Gastroesophageal sphincter (tissue), 3 donors: Measurements from ENCODE around the gene COIL.

ENCODE experiments used
- CTCF ChIP-seq, 4 experiments: fragments of 200-600 bp in 2 of 4; fragments of 450-650 bp in 2 of 4; sonication (generic) in 1 of 4; IDR thresholded peaks; one replicate each; pipeline ENCODE4 v1.5.1; 2017 to 2019; ENCODE audit warnings: antibody characterized with exemption in 4 of 4, mild to moderate bottlenecking in 2 of 4, moderate library complexity in 2 of 4
- EP300 ChIP-seq: sonication (generic); formaldehyde crosslinking; IDR thresholded peaks from one replicate; pipeline ENCODE4 v1.6.1; 2017; ENCODE audit warnings: antibody characterized with exemption, mild to moderate bottlenecking
- POLR2A ChIP-seq, 2 donors: fragments of 450-650 bp; IDR thresholded peaks; one replicate each; pipeline ENCODE4 v1.6.1; 2017; ENCODE audit warnings: antibody characterized with exemption in 2 of 2, mild to moderate bottlenecking in 2 of 2, moderate library complexity in 1 of 2
- POLR2AphosphoS5 ChIP-seq: sonication (generic); formaldehyde crosslinking; IDR thresholded peaks from one replicate; pipeline ENCODE4 v1.6.1; 2017; ENCODE audit warnings: antibody characterized with exemption

DNA sequence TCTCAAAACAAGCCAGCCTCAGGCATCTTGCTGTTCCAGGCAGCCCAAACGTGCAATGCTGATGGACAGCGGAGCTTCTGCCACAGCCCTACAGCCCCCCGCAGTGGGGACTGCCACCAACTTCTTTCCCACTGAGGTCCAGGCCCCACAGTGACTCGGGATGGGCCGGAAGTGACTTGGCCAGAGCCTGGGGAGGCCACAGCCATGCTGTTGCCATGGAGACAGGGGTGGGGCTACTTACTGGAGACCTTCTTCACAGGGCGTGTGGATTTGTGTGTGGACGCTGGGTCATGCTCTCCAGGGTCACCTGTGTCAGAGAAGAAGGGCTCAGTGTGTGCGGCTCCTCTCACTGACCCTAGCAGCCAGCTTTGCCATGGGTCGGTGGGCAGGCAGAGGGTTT lies 62.0 kb downstream of the COIL start:
- no peak for TF ChIP-seq CTCF (IDR thresholded peaks at IDR 0.05)
- no peak for TF ChIP-seq POLR2A (IDR thresholded peaks at IDR 0.05)
- no peak for TF ChIP-seq EP300
- no peak for TF ChIP-seq POLR2AphosphoS5
